Osteocyte (in vitro differentiated cells): Measurements from ENCODE around the gene TIMM13. TPM values are rescaled to one million over a fixed set of nuclear protein-coding genes. Genes with fewer than 3 reads are reported as not detected.

ENCODE experiments used
- DNase-seq: peaks from one replicate; pipeline ENCODE4 v3.0.0; 2021; ENCODE audit warnings: mixed read lengths; ENCODE audit not compliant: unreplicated experiment; ENCODE audit errors: extremely low spot score
- H3K27ac Mint-ChIP-seq: one replicate; pipeline ENCODE4 v1.8.0; 2021; ENCODE audit warnings: mild to moderate bottlenecking, mixed read lengths; ENCODE audit not compliant: unreplicated experiment
- H3K27me3 Mint-ChIP-seq: one replicate; pipeline ENCODE4 v1.8.0; 2021; ENCODE audit warnings: mixed read lengths; ENCODE audit not compliant: unreplicated experiment
- H3K36me3 Mint-ChIP-seq: one replicate; pipeline ENCODE4 v1.8.0; 2021; ENCODE audit warnings: mixed read lengths; ENCODE audit not compliant: unreplicated experiment
- H3K4me1 Mint-ChIP-seq: one replicate; pipeline ENCODE4 v1.8.0; 2021; ENCODE audit warnings: mixed read lengths; ENCODE audit not compliant: unreplicated experiment
- H3K4me3 Mint-ChIP-seq: one replicate; pipeline ENCODE4 v1.8.0; 2021; ENCODE audit warnings: mild to moderate bottlenecking, moderate library complexity, mixed read lengths; ENCODE audit not compliant: unreplicated experiment
- H3K9me3 Mint-ChIP-seq: one replicate; pipeline ENCODE4 v1.8.0; 2021; ENCODE audit warnings: mixed read lengths; ENCODE audit not compliant: unreplicated experiment
- total RNA-seq: library from RNA; stranded (reverse); gene quantifications from 2 replicates; pipeline ENCODE4 v1.2.1, GENCODE V29; 2021
- TF ChIP-seq, protein P1 (sequence below): fragments of 200-600 bp; sonication (generic); IDR thresholded peaks from 2 replicates; pipeline ENCODE4 v1.5.0; 2021; ENCODE audit warnings: antibody characterized with exemption, mild to moderate bottlenecking, moderate library complexity

Gene TIMM13
- total RNA-seq, 1 donor from 2014 or later = 108 TPM

DNA sequence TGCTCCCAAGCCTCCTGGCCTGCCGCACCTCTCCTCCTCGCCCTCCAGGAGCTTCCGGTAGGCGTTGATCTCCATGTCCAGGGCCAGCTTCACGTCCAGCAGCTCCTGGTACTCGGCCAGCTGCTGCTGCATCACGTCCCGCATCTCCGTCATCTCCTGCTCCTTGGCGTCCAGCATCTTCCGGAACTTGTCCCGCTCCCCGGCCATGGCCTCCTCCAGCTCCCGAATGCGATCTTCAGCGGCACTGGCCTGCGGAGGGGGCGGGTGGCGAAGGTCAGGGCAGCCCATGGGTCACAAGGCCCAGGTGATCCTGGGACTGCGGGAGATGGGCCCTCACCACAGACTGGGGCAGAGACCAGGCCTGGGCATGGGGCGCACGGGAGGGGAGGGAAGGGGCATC is 6.9 kb upstream of the TIMM13 start:
- no peak overlapping the region for H3K4me3 Mint-ChIP-seq
- H3K36me3 Mint-ChIP-seq = peaks cover 6% of the 10 kb centered on the region
- no peak for DNase-seq
- no peaks in the 10 kb centered on the region for H3K27me3 Mint-ChIP-seq
- TF ChIP-seq, protein P1, sequence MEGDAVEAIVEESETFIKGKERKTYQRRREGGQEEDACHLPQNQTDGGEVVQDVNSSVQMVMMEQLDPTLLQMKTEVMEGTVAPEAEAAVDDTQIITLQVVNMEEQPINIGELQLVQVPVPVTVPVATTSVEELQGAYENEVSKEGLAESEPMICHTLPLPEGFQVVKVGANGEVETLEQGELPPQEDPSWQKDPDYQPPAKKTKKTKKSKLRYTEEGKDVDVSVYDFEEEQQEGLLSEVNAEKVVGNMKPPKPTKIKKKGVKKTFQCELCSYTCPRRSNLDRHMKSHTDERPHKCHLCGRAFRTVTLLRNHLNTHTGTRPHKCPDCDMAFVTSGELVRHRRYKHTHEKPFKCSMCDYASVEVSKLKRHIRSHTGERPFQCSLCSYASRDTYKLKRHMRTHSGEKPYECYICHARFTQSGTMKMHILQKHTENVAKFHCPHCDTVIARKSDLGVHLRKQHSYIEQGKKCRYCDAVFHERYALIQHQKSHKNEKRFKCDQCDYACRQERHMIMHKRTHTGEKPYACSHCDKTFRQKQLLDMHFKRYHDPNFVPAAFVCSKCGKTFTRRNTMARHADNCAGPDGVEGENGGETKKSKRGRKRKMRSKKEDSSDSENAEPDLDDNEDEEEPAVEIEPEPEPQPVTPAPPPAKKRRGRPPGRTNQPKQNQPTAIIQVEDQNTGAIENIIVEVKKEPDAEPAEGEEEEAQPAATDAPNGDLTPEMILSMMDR = no peak
- H3K9me3 Mint-ChIP-seq = no peaks in the 10 kb centered on the region
- no peak overlapping the region for H3K27ac Mint-ChIP-seq
- no peaks in the 10 kb centered on the region for H3K4me1 Mint-ChIP-seq

DNA sequence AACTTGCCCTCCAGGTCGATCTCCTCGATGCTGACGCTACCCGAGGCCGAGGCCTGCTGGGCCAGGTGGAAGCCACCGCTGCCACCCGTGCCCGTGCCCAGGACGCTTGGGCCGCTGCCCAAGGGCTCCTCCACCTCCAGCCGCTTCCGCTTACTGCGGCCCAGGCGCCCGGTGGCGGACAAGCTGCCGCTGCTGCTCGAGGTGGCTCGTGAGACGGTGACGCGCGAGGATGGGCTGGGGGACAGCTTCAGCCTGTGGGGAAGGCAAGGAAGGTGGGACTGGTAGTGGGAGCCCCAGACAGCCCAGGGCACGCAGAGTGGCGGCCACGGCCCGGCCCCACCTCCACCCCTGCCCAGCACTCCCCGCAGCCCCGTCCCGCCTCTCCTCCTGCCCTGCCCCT is 6.5 kb upstream of the TIMM13 start:
- TF ChIP-seq, protein P1 = no peak
- peaks cover 6% of the 10 kb centered on the region for H3K36me3 Mint-ChIP-seq
- no peaks in the 10 kb centered on the region for H3K27me3 Mint-ChIP-seq
- H3K4me3 Mint-ChIP-seq = no peak overlapping the region
- H3K27ac Mint-ChIP-seq = no peak overlapping the region
- no peaks in the 10 kb centered on the region for H3K9me3 Mint-ChIP-seq
- H3K4me1 Mint-ChIP-seq = no peaks in the 10 kb centered on the region
- peak; percentile 84 for DNase-seq

DNA sequence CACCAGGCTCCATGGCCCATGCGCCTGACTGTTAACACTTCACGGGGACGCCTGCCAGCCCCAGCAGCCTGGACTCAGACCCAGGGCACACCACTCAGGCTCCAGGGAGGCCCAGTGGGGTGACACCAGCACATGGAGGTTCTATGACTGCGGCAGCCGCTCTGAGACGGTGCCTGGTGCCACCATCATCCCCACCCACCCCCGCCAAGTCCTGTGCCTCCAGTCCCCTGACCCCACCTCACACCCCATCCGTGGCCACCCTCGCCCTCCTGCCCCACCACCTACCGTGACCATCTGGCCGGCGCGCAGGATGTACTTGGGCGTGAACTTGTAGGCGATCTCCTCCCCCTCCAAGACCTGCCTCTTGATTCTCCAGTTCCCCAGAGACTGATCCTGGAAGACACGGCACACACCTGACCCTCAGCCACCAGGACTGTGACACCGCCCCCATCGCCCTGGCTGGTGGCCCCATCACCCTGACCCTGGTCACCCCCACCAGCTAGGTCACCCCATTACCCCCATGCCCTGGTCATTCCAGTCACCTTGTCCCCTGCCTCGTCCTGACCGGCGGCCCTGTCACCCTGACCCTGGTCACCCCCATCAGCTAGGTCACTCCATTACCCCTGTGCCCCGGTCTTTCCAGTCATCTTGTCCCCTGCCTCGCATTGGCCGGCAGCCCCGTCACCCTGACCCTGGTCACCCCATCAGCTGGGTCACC is 4.9 kb upstream of the TIMM13 start:
- TF ChIP-seq, protein P1 = no peak
- H3K4me1 Mint-ChIP-seq = peaks cover 6% of the 10 kb centered on the region
- H3K36me3 Mint-ChIP-seq = peaks cover 6% of the 10 kb centered on the region
- no peak overlapping the region for H3K27ac Mint-ChIP-seq
- H3K27me3 Mint-ChIP-seq = no peaks in the 10 kb centered on the region
- DNase-seq = no peak
- H3K9me3 Mint-ChIP-seq = no peaks in the 10 kb centered on the region
- H3K4me3 Mint-ChIP-seq = no peak overlapping the region

GRCh38 chr19:2431318-2432055 is 4.1 kb upstream of the TIMM13 start:
- H3K4me1 Mint-ChIP-seq = peaks cover 9% of the 10 kb centered on the region
- TF ChIP-seq, protein P1 = no peak
- no peak overlapping the region for H3K4me3 Mint-ChIP-seq
- DNase-seq = no peak
- H3K27me3 Mint-ChIP-seq = no peaks in the 10 kb centered on the region
- H3K27ac Mint-ChIP-seq = no peak overlapping the region
- peaks cover 6% of the 10 kb centered on the region for H3K36me3 Mint-ChIP-seq
- no peaks in the 10 kb centered on the region for H3K9me3 Mint-ChIP-seq

DNA sequence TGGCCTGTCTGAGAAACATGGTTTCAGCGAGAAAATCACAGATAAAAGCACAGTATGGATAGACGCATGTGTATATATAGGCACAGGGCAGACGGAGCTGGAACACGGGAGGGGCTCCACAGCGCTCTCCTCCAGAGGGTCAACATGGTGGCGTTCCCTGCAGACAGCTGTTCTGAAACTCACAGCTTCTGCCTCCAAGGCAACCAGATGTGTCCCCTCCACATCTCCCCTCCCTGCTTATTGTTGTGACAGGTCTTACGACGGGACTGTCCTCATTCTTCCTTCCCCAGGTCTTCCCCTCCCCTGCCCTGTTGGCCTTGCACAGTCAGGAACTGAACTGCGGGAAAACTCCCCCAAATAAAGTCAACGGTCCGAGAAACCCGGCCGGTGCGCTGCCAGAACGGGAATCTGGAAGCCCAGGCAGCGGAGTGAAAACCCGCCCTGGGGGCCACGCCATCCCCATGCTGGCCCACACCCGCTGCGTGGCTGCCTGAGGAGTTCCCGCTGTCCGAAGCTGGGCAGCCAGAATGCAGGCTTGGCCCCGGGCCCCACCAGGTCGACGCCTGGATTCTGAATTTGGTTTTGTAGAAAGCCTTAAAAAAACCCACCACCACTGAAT is 2.6 kb upstream of the TIMM13 start:
- Mint-ChIP-seq H3K27me3 (no peaks in the 10 kb centered on the region), H3K36me3 (peaks cover 6% of the 10 kb centered on the region), H3K27ac (peak overlapping the region; percentile 59), H3K4me3 (no peak overlapping the region), H3K4me1 (peaks cover 16% of the 10 kb centered on the region), H3K9me3 (no peaks in the 10 kb centered on the region)
- DNase-seq = no peak
- TF ChIP-seq, protein P1 = no peak
